ENCODE data around the gene SSH2.

GRCh38 chr17:29787995-29788394 is 142.0 kb downstream of the SSH2 start:
- TF ChIP-seq POLR2A (IDR thresholded peaks at IDR 0.05), result no peak
- TF ChIP-seq CTCF (IDR thresholded peaks at IDR 0.05 in 4 of 5, conservative IDR thresholded peaks at IDR 0.05 in 1 of 5), result no peak
